Natural killer cell (primary cell): Measurements from ENCODE around the gene LHPP. TPM values are rescaled to one million over a fixed set of nuclear protein-coding genes. Genes with fewer than 3 reads are reported as not detected.

Experiments
- ATAC-seq, 3 donors: fragments of 150-1000 bp in 2 of 3; fragments of 200-7000 bp in 1 of 3; cut with Tn5 transposase; 1 replicate in 1 of 3; 2 replicates in 2 of 3; pipeline ENCODE4 v1.10.0; 2021; ENCODE audit warnings: mild to moderate bottlenecking in 2 of 3, moderate library complexity in 2 of 3
- DNase-seq, 2 donors: peaks; one replicate each; pipeline versions ENCODE4 v3.0.0 to v3.0.0-alpha.2; 2013 to 2021; ENCODE audit warnings: mixed read lengths in 1 of 2
- H3K27ac ChIP-seq: one replicate; pipeline ENCODE4 v1.5.1; 2013; ENCODE audit warnings: mild to moderate bottlenecking, low read length
- H3K27me3 ChIP-seq: one replicate; pipeline ENCODE4 v1.6.1; 2013; ENCODE audit warnings: low read length; ENCODE audit not compliant: control insufficient read depth, insufficient read depth
- H3K36me3 ChIP-seq: one replicate; pipeline ENCODE4 v1.6.1; 2013; ENCODE audit warnings: low read length; ENCODE audit not compliant: control insufficient read depth, insufficient read depth
- H3K4me1 ChIP-seq: one replicate; pipeline ENCODE4 v1.6.1; 2013; ENCODE audit warnings: low read length; ENCODE audit not compliant: control insufficient read depth, insufficient read depth
- H3K4me3 ChIP-seq: one replicate; pipeline ENCODE4 v1.5.1; 2013; ENCODE audit warnings: low read length
- H3K9me3 ChIP-seq: one replicate; pipeline ENCODE4 v1.6.1; 2013; ENCODE audit warnings: low read length; ENCODE audit not compliant: control insufficient read depth, insufficient read depth
- H3K27ac Mint-ChIP-seq, 2 donors: one replicate each; pipeline ENCODE4 v1.8.0; 2022; ENCODE audit warnings: mild to moderate bottlenecking in 2 of 2, mixed read lengths in 2 of 2, moderate library complexity in 1 of 2
- H3K27me3 Mint-ChIP-seq, 2 donors: one replicate each; pipeline ENCODE4 v1.8.0; 2022; ENCODE audit warnings: low read depth in 2 of 2, mixed read lengths in 2 of 2
- H3K36me3 Mint-ChIP-seq: one replicate; pipeline ENCODE4 v1.8.0; 2022; ENCODE audit warnings: mixed read lengths
- H3K4me1 Mint-ChIP-seq, 2 donors: one replicate each; pipeline ENCODE4 v1.8.0; 2022; ENCODE audit warnings: mixed read lengths in 2 of 2
- H3K4me3 Mint-ChIP-seq: one replicate; pipeline ENCODE4 v1.8.0; 2022; ENCODE audit warnings: mild to moderate bottlenecking, moderate library complexity, mixed read lengths
- H3K9me3 Mint-ChIP-seq, 2 donors: one replicate each; pipeline ENCODE4 v1.8.0; 2022; ENCODE audit warnings: mixed read lengths in 2 of 2
- CTCF ChIP-seq: fragments of 200-600 bp; IDR thresholded peaks from one replicate; pipeline ENCODE4 v1.8.0; 2022; ENCODE audit warnings: antibody characterized with exemption
- WGBS: methylation state at CpG from one replicate; pipeline ENCODE4 v1.1.7; 2013; ENCODE audit warnings: missing lambda C conversion rate; ENCODE audit not compliant: insufficient coverage; 5-methylcytosine and 5-hydroxymethylcytosine counted together
- intact Hi-C: fragments of 100-400 bp; cut with micrococcal nuclease; formaldehyde crosslinking; loops from one replicate; pipeline ENCODE4 v1.14.2; 2022
- total RNA-seq, 4 donors: library from RNA; stranded (reverse); fragments of 120-200 nt in 1 of 4; gene quantifications; one replicate each; pipeline versions ENCODE4 v1.2.3 to v1.2.4, GENCODE V29; 2013 to 2022

Gene LHPP
- total RNA-seq, 3 donors from 2014 or later (not counting 1 experiment from before 2014, with no cell fraction given), result 12.3 to 19.3 (median 14.8) TPM

GRCh38 chr10:124509880-124510632 lies 48.4 kb downstream of the LHPP start:
- DNase-seq (no peak), ATAC-seq (no peak)
- no peaks in the 10 kb centered on the region for H3K36me3 Mint-ChIP-seq
- intact Hi-C loops, result no loop called here
- WGBS, result 95% methylated on average over 27 of the region's 27 CpGs
- H3K9me3 Mint-ChIP-seq, result no peaks in the 10 kb centered on the region
- Histone ChIP-seq H3K27ac (no peak overlapping the region), H3K27me3 (no peaks in the 10 kb centered on the region), H3K4me3 (no peak overlapping the region), H3K9me3 (no peaks in the 10 kb centered on the region), H3K4me1 (peaks cover 10% of the 10 kb centered on the region), H3K36me3 (no peaks in the 10 kb centered on the region)
- no peak for TF ChIP-seq CTCF
- H3K4me1 Mint-ChIP-seq, result peaks cover 8 to 10% of the 10 kb centered on the region in 2 donors
- H3K27me3 Mint-ChIP-seq, result peaks cover 0 to under 1% of the 10 kb centered on the region in 2 donors
- no peak overlapping the region for H3K4me3 Mint-ChIP-seq
- no peak overlapping the region for H3K27ac Mint-ChIP-seq

- H3K4me3 Mint-ChIP-seq, result no peak overlapping the region
- H3K27me3 Mint-ChIP-seq, result peaks cover 0 to 5% of the 10 kb centered on the region in 2 donors
- H3K36me3 Mint-ChIP-seq, result no peaks in the 10 kb centered on the region
- no peak for TF ChIP-seq CTCF
- H3K4me1 ChIP-seq, result peaks cover 10% of the 10 kb centered on the region
- 95% methylated on average over 10 of the region's 10 CpGs for WGBS
- H3K36me3 ChIP-seq, result no peaks in the 10 kb centered on the region
- no peak overlapping the region for H3K4me3 ChIP-seq
- H3K27ac ChIP-seq, result no peak overlapping the region
- no peaks in the 10 kb centered on the region for H3K27me3 ChIP-seq
- intact Hi-C loops, result no loop called here
- H3K9me3 Mint-ChIP-seq, result no peaks in the 10 kb centered on the region
- ATAC-seq (no peak), DNase-seq (no peak)
- no peak overlapping the region for H3K27ac Mint-ChIP-seq
- no peaks in the 10 kb centered on the region for H3K9me3 ChIP-seq
- H3K4me1 Mint-ChIP-seq, result peaks cover 8 to 10% of the 10 kb centered on the region in 2 donors
Measured at GRCh38 chr10:124510759-124511158, 49.1 kb downstream of the LHPP start.

- no peak overlapping the region for H3K4me3 Mint-ChIP-seq
- ATAC-seq, result peak in 2 of 3 donors; percentile 44 to 78
Measured at GRCh38 chr10:124511205-124512039, 49.8 kb downstream of the LHPP start.

More at GRCh38 chr10:124511205-124512039, 49.8 kb downstream of the LHPP start:
- intact Hi-C loops, result no loop called here
- peaks cover 0 to 5% of the 10 kb centered on the region in 2 donors for H3K27me3 Mint-ChIP-seq
- no peaks in the 10 kb centered on the region for H3K36me3 Mint-ChIP-seq
- no peaks in the 10 kb centered on the region for H3K9me3 Mint-ChIP-seq
- peaks cover 10% of the 10 kb centered on the region for H3K4me1 ChIP-seq
- no peak overlapping the region for H3K27ac Mint-ChIP-seq
- no peak overlapping the region for H3K27ac ChIP-seq
- no peak for DNase-seq
- H3K9me3 ChIP-seq, result no peaks in the 10 kb centered on the region
- H3K4me1 Mint-ChIP-seq, result peaks cover 8 to 10% of the 10 kb centered on the region in 2 donors
- H3K36me3 ChIP-seq, result no peaks in the 10 kb centered on the region
- H3K27me3 ChIP-seq, result no peaks in the 10 kb centered on the region
- WGBS, result 71% methylated on average over 16 of the region's 16 CpGs
- H3K4me3 ChIP-seq, result no peak overlapping the region
- no peak for TF ChIP-seq CTCF
